Measurements from ENCODE around the gene CHRNA7. TPM values are rescaled to one million over a fixed set of nuclear protein-coding genes. Genes with fewer than 3 reads are reported as not detected.

The CHRNA7 gene
- 1 to 10 TPM; 1.2 to 2.3 TPM for total RNA-seq
- 10 to 100 TPM; 23.1 to 32.3 (median 26.2) TPM for polyA plus RNA-seq (ENCODE audit: insufficient read length in 6 of 6)
- long read RNA-seq, donor 1, full-length matches to known transcripts, result 34 of 34 reads
- long read RNA-seq, donor 1, partial matches to known transcripts, result 0 of 34 reads
- long read RNA-seq, donor 1, other reads (novel, unspliced or antisense), result 0 of 34 reads
- long read RNA-seq, donor 2, full-length matches to known transcripts, result 22 of 22 reads
- long read RNA-seq, donor 2, partial matches to known transcripts, result 0 of 22 reads
- long read RNA-seq, donor 2, other reads (novel, unspliced or antisense), result 0 of 22 reads
- long read RNA-seq, donor 3, full-length matches to known transcripts, result 21 of 21 reads
- long read RNA-seq, donor 3, partial matches to known transcripts, result 0 of 21 reads
- long read RNA-seq, donor 3, other reads (novel, unspliced or antisense), result 0 of 21 reads
- long read RNA-seq, donor 4, result 0 reads
- long read RNA-seq, donor 5, full-length matches to known transcripts, result 26 of 26 reads
- long read RNA-seq, donor 5, partial matches to known transcripts, result 0 of 26 reads
- long read RNA-seq, donor 5, other reads (novel, unspliced or antisense), result 0 of 26 reads
- long read RNA-seq, donor 6, full-length matches to known transcripts, result 25 of 25 reads
- long read RNA-seq, donor 6, partial matches to known transcripts, result 0 of 25 reads
- long read RNA-seq, donor 6, other reads (novel, unspliced or antisense), result 0 of 25 reads
- long read RNA-seq, donor 7, full-length matches to known transcripts, result 21 of 21 reads
- long read RNA-seq, donor 7, partial matches to known transcripts, result 0 of 21 reads
- long read RNA-seq, donor 7, other reads (novel, unspliced or antisense), result 0 of 21 reads
- long read RNA-seq, donor 8, full-length matches to known transcripts, result 33 of 33 reads
- long read RNA-seq, donor 8, partial matches to known transcripts, result 0 of 33 reads
- long read RNA-seq, donor 8, other reads (novel, unspliced or antisense), result 0 of 33 reads
- long read RNA-seq, donor 9, full-length matches to known transcripts, result 1 of 1 reads
- long read RNA-seq, donor 9, partial matches to known transcripts, result 0 of 1 reads
- long read RNA-seq, donor 9, other reads (novel, unspliced or antisense), result 0 of 1 reads
- long read RNA-seq, donor 10, full-length matches to known transcripts, result 1 of 1 reads
- long read RNA-seq, donor 10, partial matches to known transcripts, result 0 of 1 reads
- long read RNA-seq, donor 10, other reads (novel, unspliced or antisense), result 0 of 1 reads
- long read RNA-seq, donor 11, result 0 reads
- long read RNA-seq, donor 12, full-length matches to known transcripts, result 10 of 10 reads
- long read RNA-seq, donor 12, partial matches to known transcripts, result 0 of 10 reads
- long read RNA-seq, donor 12, other reads (novel, unspliced or antisense), result 0 of 10 reads

- H3K27me3 ChIP-seq, result peaks cover 5 to 61% of the 10 kb centered on the region in 2 donors
- ATAC-seq, result peak; percentile 95
Measured at GRCh38 chr15:32029862-32030781, at the start of gene CHRNA7. CHRNA7 (plus strand) TSS chr15:32030515; CDS start chr15:32030595, 80 bp downstream.

GRCh38 chr15:31985607-31986006, 44.7 kb upstream of the CHRNA7 start:
- H3K27ac ChIP-seq, result no peak overlapping the region
- ATAC-seq, result no peak
- no peak for TF ChIP-seq CTCF (IDR thresholded peaks at IDR 0.05)

More at GRCh38 chr15:32029862-32030781, at the start of gene CHRNA7:
- DNase-seq, result peak; percentile 47 to 86 (median 67)
- Histone ChIP-seq H3K36me3 (no peaks in the 10 kb centered on the region), H3K4me1 (peaks cover 8 to 11% of the 10 kb centered on the region in 2 donors), H3K4me3 (peak within 1 kb of the TSS; percentile 35 to 37), H3K27ac (no peak within 1 kb of the TSS), H3K9me3 (no peaks in the 10 kb centered on the region)
- TF ChIP-seq CTCF (IDR thresholded peaks at IDR 0.05), result peak in 1 of 2 donors; percentile 49
- intact Hi-C loops (cut with DNase I), result no loop called here

GRCh38 chr15:31993062-31993461, 37.3 kb upstream of the CHRNA7 start:
- Histone ChIP-seq H3K4me3 (no peak overlapping the region), H3K27me3 (no peaks in the 10 kb centered on the region), H3K36me3 (no peaks in the 10 kb centered on the region), H3K27ac (no peak overlapping the region), H3K9me3 (no peaks in the 10 kb centered on the region), H3K4me1 (no peaks in the 10 kb centered on the region)
- DNase-seq, result no peak
- no peak for TF ChIP-seq CTCF (IDR thresholded peaks at IDR 0.05)
- no peak for ATAC-seq
- intact Hi-C loops (cut with DNase I), result no loop called here

More at GRCh38 chr15:31985607-31986006, 44.7 kb upstream of the CHRNA7 start:
- no peak for DNase-seq
- intact Hi-C loops (cut with DNase I), result no loop called here
- Histone ChIP-seq H3K36me3 (no peaks in the 10 kb centered on the region), H3K27me3 (no peaks in the 10 kb centered on the region), H3K9me3 (no peaks in the 10 kb centered on the region), H3K4me1 (no peaks in the 10 kb centered on the region), H3K4me3 (no peak overlapping the region)

- no peak for TF ChIP-seq CTCF (IDR thresholded peaks at IDR 0.05)
- intact Hi-C loops (cut with DNase I), result no loop called here
- Histone ChIP-seq H3K36me3 (no peaks in the 10 kb centered on the region), H3K9me3 (no peaks in the 10 kb centered on the region), H3K4me1 (no peaks in the 10 kb centered on the region), H3K27me3 (no peaks in the 10 kb centered on the region), H3K27ac (no peak overlapping the region), H3K4me3 (no peak overlapping the region)
- DNase-seq, result no peak
- no peak for ATAC-seq
Measured at GRCh38 chr15:31997711-31998110, 32.6 kb upstream of the CHRNA7 start.
